Rectal smooth muscle tissue (tissue), 1 donor: ENCODE measurements around the gene CPEB4.

ENCODE experiments used
- H3K27ac ChIP-seq: one replicate; pipeline ENCODE4 v1.7.0; 2013; ENCODE audit warnings: low read depth, low read length, inconsistent platforms
- H3K27me3 ChIP-seq: one replicate; pipeline ENCODE4 v1.7.0; 2013; ENCODE audit warnings: low read length; ENCODE audit not compliant: control insufficient read depth, insufficient read depth
- H3K36me3 ChIP-seq: one replicate; pipeline ENCODE4 v1.7.0; 2013; ENCODE audit warnings: low read length; ENCODE audit not compliant: control insufficient read depth, insufficient read depth
- H3K4me1 ChIP-seq: one replicate; pipeline ENCODE4 v1.7.0; 2013; ENCODE audit warnings: low read length; ENCODE audit not compliant: control insufficient read depth, insufficient read depth
- H3K4me3 ChIP-seq: one replicate; pipeline ENCODE4 v1.7.0; 2013; ENCODE audit warnings: low read length
- H3K9ac ChIP-seq: one replicate; pipeline ENCODE4 v1.7.0; 2013; ENCODE audit warnings: low read length

The CPEB4 gene

GRCh38 chr5:173895401-173896165 is 7.4 kb downstream of the CPEB4 start:
- Histone ChIP-seq H3K4me3 (no peak overlapping the region), H3K27me3 (no peaks in the 10 kb centered on the region), H3K4me1 (peaks cover 6% of the 10 kb centered on the region), H3K36me3 (no peaks in the 10 kb centered on the region), H3K9ac (no peak overlapping the region), H3K27ac (no peak overlapping the region)

- no peak overlapping the region for H3K27ac ChIP-seq
- H3K9ac ChIP-seq, result no peak overlapping the region
- no peaks in the 10 kb centered on the region for H3K36me3 ChIP-seq
- H3K27me3 ChIP-seq, result no peaks in the 10 kb centered on the region
- no peak overlapping the region for H3K4me3 ChIP-seq
- peaks cover 4% of the 10 kb centered on the region for H3K4me1 ChIP-seq
These were observed 8.5 kb downstream of the CPEB4 start for GRCh38 chr5:173896631-173897030.

GRCh38 chr5:173901705-173902104 is 13.6 kb downstream of the CPEB4 start:
- Histone ChIP-seq H3K4me1 (no peaks in the 10 kb centered on the region), H3K27ac (no peak overlapping the region), H3K27me3 (no peaks in the 10 kb centered on the region), H3K4me3 (no peak overlapping the region), H3K36me3 (no peaks in the 10 kb centered on the region), H3K9ac (no peak overlapping the region)

- H3K36me3 ChIP-seq, result no peaks in the 10 kb centered on the region
- H3K9ac ChIP-seq, result no peak overlapping the region
- H3K4me1 ChIP-seq, result no peaks in the 10 kb centered on the region
- H3K27ac ChIP-seq, result no peak overlapping the region
- H3K27me3 ChIP-seq, result no peaks in the 10 kb centered on the region
- no peak overlapping the region for H3K4me3 ChIP-seq
These were observed 14.2 kb downstream of the CPEB4 start for GRCh38 chr5:173902334-173902733.

- Histone ChIP-seq H3K27me3 (no peaks in the 10 kb centered on the region), H3K36me3 (no peaks in the 10 kb centered on the region), H3K27ac (no peak overlapping the region), H3K9ac (no peak overlapping the region), H3K4me1 (no peaks in the 10 kb centered on the region), H3K4me3 (no peak overlapping the region)
These were observed 14.6 kb downstream of the CPEB4 start for GRCh38 chr5:173902743-173903142.

GRCh38 chr5:173903396-173904140 is 15.4 kb downstream of the CPEB4 start:
- Histone ChIP-seq H3K27me3 (no peaks in the 10 kb centered on the region), H3K9ac (no peak overlapping the region), H3K27ac (no peak overlapping the region), H3K36me3 (no peaks in the 10 kb centered on the region), H3K4me1 (no peaks in the 10 kb centered on the region), H3K4me3 (no peak overlapping the region)

- no peak overlapping the region for H3K4me3 ChIP-seq
- H3K4me1 ChIP-seq, result peaks cover 3% of the 10 kb centered on the region
- H3K27ac ChIP-seq, result no peak overlapping the region
- no peak overlapping the region for H3K9ac ChIP-seq
- H3K36me3 ChIP-seq, result no peaks in the 10 kb centered on the region
- no peaks in the 10 kb centered on the region for H3K27me3 ChIP-seq
These were observed 16.0 kb downstream of the CPEB4 start for GRCh38 chr5:173904151-173904550.

GRCh38 chr5:173907284-173907683 is 19.1 kb downstream of the CPEB4 start:
- peaks cover 4% of the 10 kb centered on the region for H3K4me1 ChIP-seq
- no peaks in the 10 kb centered on the region for H3K27me3 ChIP-seq
- no peak overlapping the region for H3K9ac ChIP-seq
- H3K4me3 ChIP-seq, result no peak overlapping the region
- H3K36me3 ChIP-seq, result no peaks in the 10 kb centered on the region
- H3K27ac ChIP-seq, result no peak overlapping the region

GRCh38 chr5:173907686-173908371 is 19.7 kb downstream of the CPEB4 start:
- Histone ChIP-seq H3K9ac (no peak overlapping the region), H3K36me3 (no peaks in the 10 kb centered on the region), H3K27me3 (no peaks in the 10 kb centered on the region), H3K4me3 (no peak overlapping the region), H3K4me1 (peaks cover 4% of the 10 kb centered on the region), H3K27ac (no peak overlapping the region)

GRCh38 chr5:173909199-173909598 is 21.1 kb downstream of the CPEB4 start:
- Histone ChIP-seq H3K9ac (no peak overlapping the region), H3K27ac (peak overlapping the region; percentile 14), H3K4me3 (no peak overlapping the region), H3K4me1 (peaks cover 4% of the 10 kb centered on the region), H3K36me3 (no peaks in the 10 kb centered on the region), H3K27me3 (no peaks in the 10 kb centered on the region)

GRCh38 chr5:173910215-173910614 is 22.1 kb downstream of the CPEB4 start:
- Histone ChIP-seq H3K4me1 (peaks cover 4% of the 10 kb centered on the region), H3K9ac (no peak overlapping the region), H3K27me3 (no peaks in the 10 kb centered on the region), H3K27ac (no peak overlapping the region), H3K4me3 (no peak overlapping the region), H3K36me3 (no peaks in the 10 kb centered on the region)

- Histone ChIP-seq H3K27me3 (no peaks in the 10 kb centered on the region), H3K27ac (no peak overlapping the region), H3K4me3 (no peak overlapping the region), H3K4me1 (peaks cover 4% of the 10 kb centered on the region), H3K9ac (no peak overlapping the region), H3K36me3 (no peaks in the 10 kb centered on the region)
These were observed 23.5 kb downstream of the CPEB4 start for GRCh38 chr5:173911623-173912022.
